Measurements from ENCODE around the gene CATSPERD. TPM values are rescaled to one million over a fixed set of nuclear protein-coding genes. Genes with fewer than 3 reads are reported as not detected.
A peak's percentile ranks its signal among the peaks of the same experiment; 100 is the strongest.

CATSPERD gene
- total RNA-seq, result not detected in 2 replicates

GRCh38 chr19:5719961-5720790 lies at the start of gene CATSPERD, which contains the start of gene LONP1:
Gene CATSPERD, plus strand, starts transcription at chr19:5720637. Its CDS starts 101 bp downstream, at chr19:5720738.
Gene LONP1, minus strand, starts transcription at chr19:5720146. Its CDS starts 14 bp downstream, at chr19:5720132.
- peak within 1 kb of the TSS; percentile 93 for H3K27ac Mint-ChIP-seq
- ChIA-PET CTCF (interaction anchor here (1.2 kb wide), 1 partner anchor 31 kb away, joined by 5 read pairs; no protein-coding TSS in a partner anchor), POLR2A (interaction anchor here (0.5 to 6.5 kb wide), 15 partner anchors 10 to 1349 kb away, joined by 3 to 102 read pairs (median 7); partner anchors contain the start of genes DUS3L, KDM4B, NDUFA11 and RPL36)
- peaks cover 27% of the 10 kb centered on the region for H3K4me1 Mint-ChIP-seq
- DNase-seq (peak; percentile 94), ATAC-seq (ENCODE audit: low read depth) (peak; percentile 87)
- H3K4me3 Mint-ChIP-seq, result peak within 1 kb of the TSS; percentile 89
- H3K36me3 Mint-ChIP-seq (ENCODE audit: low read depth), result peaks cover 17% of the 10 kb centered on the region
- H3K9me3 Mint-ChIP-seq, result no peaks in the 10 kb centered on the region
- H3K27me3 Mint-ChIP-seq, result peaks cover 4% of the 10 kb centered on the region
- TF ChIP-seq, protein P1, sequence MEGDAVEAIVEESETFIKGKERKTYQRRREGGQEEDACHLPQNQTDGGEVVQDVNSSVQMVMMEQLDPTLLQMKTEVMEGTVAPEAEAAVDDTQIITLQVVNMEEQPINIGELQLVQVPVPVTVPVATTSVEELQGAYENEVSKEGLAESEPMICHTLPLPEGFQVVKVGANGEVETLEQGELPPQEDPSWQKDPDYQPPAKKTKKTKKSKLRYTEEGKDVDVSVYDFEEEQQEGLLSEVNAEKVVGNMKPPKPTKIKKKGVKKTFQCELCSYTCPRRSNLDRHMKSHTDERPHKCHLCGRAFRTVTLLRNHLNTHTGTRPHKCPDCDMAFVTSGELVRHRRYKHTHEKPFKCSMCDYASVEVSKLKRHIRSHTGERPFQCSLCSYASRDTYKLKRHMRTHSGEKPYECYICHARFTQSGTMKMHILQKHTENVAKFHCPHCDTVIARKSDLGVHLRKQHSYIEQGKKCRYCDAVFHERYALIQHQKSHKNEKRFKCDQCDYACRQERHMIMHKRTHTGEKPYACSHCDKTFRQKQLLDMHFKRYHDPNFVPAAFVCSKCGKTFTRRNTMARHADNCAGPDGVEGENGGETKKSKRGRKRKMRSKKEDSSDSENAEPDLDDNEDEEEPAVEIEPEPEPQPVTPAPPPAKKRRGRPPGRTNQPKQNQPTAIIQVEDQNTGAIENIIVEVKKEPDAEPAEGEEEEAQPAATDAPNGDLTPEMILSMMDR (IDR thresholded peaks at IDR 0.05), result no peak
- intact Hi-C loops (cut with micrococcal nuclease), result loop anchor here (1.0 to 10.0 kb wide), 7 partner anchors 30 to 705 kb away; partner anchors contain the start of genes KHSRP, MICOS13, RPL36 and SAFB2

DNA sequence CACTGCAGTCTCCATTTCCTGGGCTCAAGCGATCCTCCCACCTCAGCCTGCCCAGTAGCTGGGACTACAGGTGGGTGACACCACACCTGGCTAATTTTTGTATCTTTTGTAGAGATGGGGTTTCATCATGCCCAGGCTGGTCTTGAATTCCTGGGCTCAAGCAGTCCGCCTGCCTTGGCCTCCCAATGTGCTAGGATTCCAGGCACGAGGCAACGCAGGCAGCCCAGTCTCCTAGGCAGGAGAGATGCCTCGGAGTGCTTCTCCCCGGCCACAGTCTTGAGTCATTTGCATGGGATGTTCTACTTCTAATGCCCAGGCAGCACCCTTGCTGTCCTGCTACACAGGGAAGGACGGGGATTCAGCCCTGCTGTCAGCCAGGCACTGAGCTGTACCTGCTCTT lies 48.8 kb upstream of the CATSPERD start:
- Mint-ChIP-seq H3K36me3 (ENCODE audit: low read depth) (peaks cover 49% of the 10 kb centered on the region), H3K4me1 (no peaks in the 10 kb centered on the region), H3K4me3 (no peak overlapping the region), H3K27ac (no peak overlapping the region), H3K9me3 (no peaks in the 10 kb centered on the region), H3K27me3 (no peaks in the 10 kb centered on the region)
- intact Hi-C loops (cut with micrococcal nuclease), result no loop called here
- POLR2A ChIA-PET, result no interaction called here
- ATAC-seq (ENCODE audit: low read depth) (no peak), DNase-seq (no peak)
- CTCF ChIA-PET, result no interaction called here
- TF ChIP-seq, protein P1 (IDR thresholded peaks at IDR 0.05), result no peak

- POLR2A ChIA-PET, result interaction anchor here (0.8 kb wide), 1 partner anchor 51 kb away, joined by 3 read pairs; no protein-coding TSS in a partner anchor
Observed at GRCh38 chr19:5672708-5673459, 47.6 kb upstream of the CATSPERD start.

DNA sequence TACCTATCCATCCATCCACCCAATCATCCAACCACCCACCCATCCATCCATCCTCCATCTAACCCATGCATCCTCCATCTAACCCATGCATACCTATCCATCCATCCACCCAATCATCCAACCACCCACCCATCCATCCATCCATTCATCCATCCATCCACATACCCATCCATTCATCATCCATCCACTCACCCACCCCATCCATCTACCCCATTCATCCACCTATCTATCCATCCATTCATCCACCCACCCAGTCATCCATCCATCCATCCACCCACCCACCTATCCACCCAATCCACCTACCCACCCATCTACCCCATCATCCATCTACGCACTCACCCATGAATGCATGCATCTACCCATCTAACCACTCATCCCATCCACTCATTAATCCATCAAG lies 46.7 kb upstream of the CATSPERD start:
- Mint-ChIP-seq H3K4me1 (no peaks in the 10 kb centered on the region), H3K36me3 (ENCODE audit: low read depth) (peaks cover 36% of the 10 kb centered on the region), H3K9me3 (no peaks in the 10 kb centered on the region), H3K27ac (no peak overlapping the region), H3K4me3 (no peak overlapping the region), H3K27me3 (no peaks in the 10 kb centered on the region)
- intact Hi-C loops (cut with micrococcal nuclease), result no loop called here
- ChIA-PET POLR2A (no interaction called here), CTCF (no interaction called here)
- ATAC-seq (ENCODE audit: low read depth) (no peak), DNase-seq (no peak)
- TF ChIP-seq, protein P1 (IDR thresholded peaks at IDR 0.05), result no peak

More at GRCh38 chr19:5672708-5673459, 47.6 kb upstream of the CATSPERD start:
- peak overlapping the region; percentile 31 for H3K27ac Mint-ChIP-seq
- no peaks in the 10 kb centered on the region for H3K4me1 Mint-ChIP-seq
- CTCF ChIA-PET, result no interaction called here
- no peaks in the 10 kb centered on the region for H3K9me3 Mint-ChIP-seq
- peaks cover 40% of the 10 kb centered on the region for H3K36me3 Mint-ChIP-seq (ENCODE audit: low read depth)
- no peak overlapping the region for H3K4me3 Mint-ChIP-seq
- H3K27me3 Mint-ChIP-seq, result no peaks in the 10 kb centered on the region
- intact Hi-C loops (cut with micrococcal nuclease), result no loop called here
- TF ChIP-seq, protein P1 (IDR thresholded peaks at IDR 0.05), result no peak
- ATAC-seq (ENCODE audit: low read depth) (no peak), DNase-seq (no peak)
